D721Med (cell line): ENCODE measurements around the gene MTHFSD.

Experiments
- DNase-seq: peaks from one replicate; pipeline ENCODE4 v3.0.0; 2011; ENCODE audit warnings: low spot score; ENCODE audit not compliant: insufficient read length
- FAIRE-seq: peaks from 2 replicates; lab custom pipeline; 2011; peaks lifted over from hg19 to GRCh38; lab: Jason Lieb, UNC
- CTCF ChIP-seq: IDR thresholded peaks from 2 replicates; pipeline ENCODE4 v1.5.1; 2012; ENCODE audit warnings: mild to moderate bottlenecking, control low read depth; ENCODE audit not compliant: insufficient read depth; ENCODE audit errors: missing control alignments

The MTHFSD gene

GRCh38 chr16:86542756-86543750 lies 12.0 kb downstream of the MTHFSD start:
- no peak for DNase-seq
- no peak for FAIRE-seq
- TF ChIP-seq CTCF: no peak

- no peak for FAIRE-seq
These were observed 13.5 kb downstream of the MTHFSD start for GRCh38 chr16:86541560-86541959.

GRCh38 chr16:86540894-86541293 lies 14.1 kb downstream of the MTHFSD start:
- TF ChIP-seq CTCF: no peak
- DNase-seq (no peak), FAIRE-seq (no peak)

More at GRCh38 chr16:86541560-86541959, 13.5 kb downstream of the MTHFSD start:
- TF ChIP-seq CTCF: no peak
- no peak for DNase-seq

- DNase-seq (no peak), FAIRE-seq (no peak)
- no peak for TF ChIP-seq CTCF
These were observed 16.7 kb downstream of the MTHFSD start for GRCh38 chr16:86538196-86538780.

- no peak for TF ChIP-seq CTCF
- FAIRE-seq: no peak
- DNase-seq: no peak
These were observed 17.5 kb downstream of the MTHFSD start for GRCh38 chr16:86537486-86537885.

GRCh38 chr16:86536621-86537020 lies 18.4 kb downstream of the MTHFSD start:
- DNase-seq (no peak), FAIRE-seq (no peak)
- no peak for TF ChIP-seq CTCF
